ENCODE data around the gene FMNL2. TPM values are rescaled to one million over a fixed set of nuclear protein-coding genes. Genes with fewer than 3 reads are reported as not detected.

FMNL2 gene
- total RNA-seq, 4 donors from 2014 or later = 6.7 to 17.2 (median 11.5) TPM

DNA sequence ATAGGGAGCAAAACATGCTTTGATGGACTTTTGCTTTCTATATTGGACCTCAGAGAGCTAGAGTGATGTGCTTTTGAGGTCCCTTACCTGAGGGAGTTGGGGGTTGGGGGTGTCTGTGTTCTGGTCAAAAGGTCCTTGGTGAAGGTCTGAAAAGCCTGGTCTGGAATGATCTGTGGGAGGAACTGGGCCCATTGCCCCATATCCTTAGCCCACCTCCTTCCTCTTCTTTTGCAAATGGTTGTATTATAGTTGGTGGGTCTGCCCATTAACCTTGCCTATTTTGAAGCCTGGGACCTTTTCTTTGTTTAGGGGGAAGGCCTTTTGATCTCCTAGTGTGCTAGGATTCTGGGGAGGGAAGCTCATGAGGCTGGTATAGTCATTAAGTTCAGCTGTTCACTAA, 88.7 kb downstream of the FMNL2 start:
- Histone ChIP-seq H3K27ac (peak overlapping the region in 3 of 4 donors; percentile 0 to 36 (median 7)), H3K4me1 (peaks cover 60 to 70% of the 10 kb centered on the region in 2 donors), H3K36me3 (no peaks in the 10 kb centered on the region), H3K9me3 (no peaks in the 10 kb centered on the region), H3K4me3 (no peak overlapping the region), H3K27me3 (no peaks in the 10 kb centered on the region)
- in situ Hi-C loops (cut with MboI; ENCODE audit: low sequenced_read_pairs in 4 of 4) (no loop called here), intact Hi-C loops (cut with DNase I; ENCODE audit: low total_unique reads) (no loop called here)
- TF ChIP-seq CTCF (IDR thresholded peaks at IDR 0.05 in 4 of 5, conservative IDR thresholded peaks at IDR 0.05 in 1 of 5) = no peak
- TF ChIP-seq POLR2A (IDR thresholded peaks at IDR 0.05) = no peak
- ATAC-seq = no peak
- no peak for DNase-seq

- Histone ChIP-seq H3K4me1 (peaks cover 50 to 58% of the 10 kb centered on the region in 2 donors), H3K4me3 (no peak overlapping the region), H3K27ac (peak overlapping the region in 3 of 4 donors; percentile 14 to 30 (median 19)), H3K9me3 (no peaks in the 10 kb centered on the region), H3K36me3 (no peaks in the 10 kb centered on the region), H3K27me3 (no peaks in the 10 kb centered on the region)
- in situ Hi-C loops (cut with MboI; ENCODE audit: low sequenced_read_pairs in 4 of 4) = no loop called here
- intact Hi-C loops (cut with DNase I; ENCODE audit: low total_unique reads) = no loop called here
- no peak for TF ChIP-seq CTCF (IDR thresholded peaks at IDR 0.05 in 4 of 5, conservative IDR thresholded peaks at IDR 0.05 in 1 of 5)
- ATAC-seq = no peak
- DNase-seq = no peak
Observed at GRCh38 chr2:152425765-152426727, 91.1 kb downstream of the FMNL2 start.

DNA sequence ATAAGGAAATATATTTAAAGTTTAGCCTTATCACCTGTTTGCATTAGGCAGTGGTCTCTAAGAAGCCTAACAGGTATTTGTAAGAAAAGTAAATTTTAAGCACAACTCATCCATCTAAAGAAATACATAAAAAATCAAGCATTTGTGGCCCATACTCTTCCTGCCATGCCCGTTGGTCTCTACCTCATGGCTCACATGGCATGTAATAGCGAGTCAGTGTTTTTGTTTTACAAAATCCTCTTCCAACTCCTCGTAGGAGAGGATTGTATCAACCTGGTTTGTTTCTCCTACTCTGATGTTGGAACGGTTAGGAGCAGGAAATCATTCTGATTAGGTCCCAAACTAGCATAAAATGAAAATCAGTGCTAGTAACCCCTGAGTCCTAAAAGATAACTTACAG, 91.8 kb downstream of the FMNL2 start:
- Histone ChIP-seq H3K4me3 (no peak overlapping the region), H3K27me3 (no peaks in the 10 kb centered on the region), H3K9me3 (no peaks in the 10 kb centered on the region), H3K27ac (no peak overlapping the region), H3K4me1 (peaks cover 50 to 57% of the 10 kb centered on the region in 2 donors), H3K36me3 (no peaks in the 10 kb centered on the region)
- no peak for TF ChIP-seq POLR2A (IDR thresholded peaks at IDR 0.05)
- no peak for TF ChIP-seq CTCF (IDR thresholded peaks at IDR 0.05 in 4 of 5, conservative IDR thresholded peaks at IDR 0.05 in 1 of 5)
- no peak for DNase-seq
- intact Hi-C loops (cut with DNase I; ENCODE audit: low total_unique reads) = no loop called here
- no peak for ATAC-seq
- in situ Hi-C loops (cut with MboI; ENCODE audit: low sequenced_read_pairs in 4 of 4) = no loop called here

GRCh38 chr2:152427902-152428301, 92.9 kb downstream of the FMNL2 start:
- intact Hi-C loops (cut with DNase I; ENCODE audit: low total_unique reads) (no loop called here), in situ Hi-C loops (cut with MboI; ENCODE audit: low sequenced_read_pairs in 4 of 4) (no loop called here)
- H3K9me3 ChIP-seq = no peaks in the 10 kb centered on the region
- no peak overlapping the region for H3K27ac ChIP-seq
- no peaks in the 10 kb centered on the region for H3K36me3 ChIP-seq
- H3K4me3 ChIP-seq = no peak overlapping the region
- no peak for TF ChIP-seq POLR2A (IDR thresholded peaks at IDR 0.05)
- TF ChIP-seq CTCF (IDR thresholded peaks at IDR 0.05 in 4 of 5, conservative IDR thresholded peaks at IDR 0.05 in 1 of 5) = no peak
- H3K4me1 ChIP-seq = peaks cover 53 to 62% of the 10 kb centered on the region in 2 donors
- no peak for DNase-seq
- no peak for ATAC-seq
- no peaks in the 10 kb centered on the region for H3K27me3 ChIP-seq

Data from gastrocnemius medialis (tissue), 4 donors.